Neural progenitor cell (in vitro differentiated cells): Measurements from ENCODE around the gene CNTNAP2. TPM values are rescaled to one million over a fixed set of nuclear protein-coding genes. Genes with fewer than 3 reads are reported as not detected.
"Not testable (repeated sequence)": the region's sequence is repeated elsewhere in the genome, so short reads cannot be mapped to it uniquely, and the experiment has no call there.

Experiments
- DNase-seq: peaks from one replicate; pipeline ENCODE4 v3.0.0-alpha.2; 2016; ENCODE audit warnings: low spot score
- H2AFZ ChIP-seq: fragments of 200-600 bp; sonication (generic); replicated peaks from 2 replicates; pipeline ENCODE4 v1.6.1; 2016; ENCODE audit warnings: antibody characterized with exemption
- H3F3A ChIP-seq: fragments of 200-600 bp; sonication (generic); 2 replicates; pipeline ENCODE4 v1.6.1; 2016; ENCODE audit warnings: antibody characterized with exemption, low read depth
- H3K27ac ChIP-seq: fragments of 200-600 bp; sonication (generic); 2 replicates; pipeline ENCODE4 v1.5.1; 2016; ENCODE audit warnings: mild to moderate bottlenecking
- H3K27me3 ChIP-seq: fragments of 200-600 bp; sonication (generic); 2 replicates; pipeline ENCODE4 v1.6.1; 2016; ENCODE audit warnings: mild to moderate bottlenecking, moderate library complexity
- H3K36me3 ChIP-seq: fragments of 200-600 bp; sonication (generic); 2 replicates; pipeline ENCODE4 v1.5.1; 2016
- H3K4me1 ChIP-seq: fragments of 200-600 bp; sonication (generic); 2 replicates; pipeline ENCODE4 v1.6.1; 2016; ENCODE audit warnings: mixed run types
- H3K4me2 ChIP-seq: fragments of 200-600 bp; sonication (generic); 2 replicates; pipeline ENCODE4 v1.6.1; 2016
- H3K4me3 ChIP-seq: fragments of 200-600 bp; sonication (generic); 2 replicates; pipeline ENCODE4 v1.5.1; 2016
- H3K79me2 ChIP-seq: fragments of 200-600 bp; sonication (generic); 2 replicates; pipeline ENCODE4 v1.6.1; 2016; ENCODE audit warnings: low read depth
- H3K9ac ChIP-seq: fragments of 200-600 bp; sonication (generic); 2 replicates; pipeline ENCODE4 v1.6.1; 2016
- H3K9me3 ChIP-seq: fragments of 200-600 bp; sonication (generic); 2 replicates; pipeline ENCODE4 v1.5.1; 2016; ENCODE audit warnings: low read depth
- H4K20me1 ChIP-seq: fragments of 200-600 bp; sonication (generic); 2 replicates; pipeline ENCODE4 v1.6.1; 2016; ENCODE audit warnings: low read depth
- H3K27ac Mint-ChIP-seq: 3 replicates; pipeline ENCODE4 v1.8.0; 2021; ENCODE audit warnings: mixed read lengths
- H3K27me3 Mint-ChIP-seq: 2 replicates; pipeline ENCODE4 v1.8.0; 2022; ENCODE audit warnings: low read depth, mild to moderate bottlenecking, inconsistent platforms, moderate library complexity, mixed read lengths; ENCODE audit not compliant: insufficient read depth
- H3K36me3 Mint-ChIP-seq: 3 replicates; pipeline ENCODE4 v1.8.0; 2021; ENCODE audit warnings: mixed read lengths
- H3K4me1 Mint-ChIP-seq: 3 replicates; pipeline ENCODE4 v1.8.0; 2021; ENCODE audit warnings: mixed read lengths
- H3K4me3 Mint-ChIP-seq: 3 replicates; pipeline ENCODE4 v1.8.0; 2021; ENCODE audit warnings: mild to moderate bottlenecking, moderate library complexity, mixed read lengths
- H3K9me3 Mint-ChIP-seq: 3 replicates; pipeline ENCODE4 v1.8.0; 2020; ENCODE audit warnings: mixed read lengths
- CTCF ChIP-seq: fragments of 200-600 bp; sonication (generic); IDR thresholded peaks from 2 replicates; pipeline ENCODE4 v1.5.1; 2017; ENCODE audit warnings: antibody characterized with exemption, mild to moderate bottlenecking
- EZH2 ChIP-seq: fragments of 200-600 bp; sonication (generic); IDR thresholded peaks from 2 replicates; pipeline ENCODE4 v1.6.1; 2017; ENCODE audit warnings: antibody characterized with exemption, mild to moderate bottlenecking, moderate library complexity
- EZH2phosphoT487 ChIP-seq: fragments of 200-600 bp; sonication (generic); IDR thresholded peaks from 2 replicates; pipeline ENCODE4 v1.6.1; 2017; ENCODE audit warnings: antibody characterized with exemption
- total RNA-seq: library from RNA; depleted of rRNA; stranded (reverse); fragments of >200 nt; gene quantifications from 2 replicates; pipeline ENCODE4 v1.2.3, GENCODE V29; 2015; ENCODE audit warnings: low replicate concordance

CNTNAP2 gene
- total RNA-seq, 1 donor from 2014 or later: 126 TPM

GRCh38 chr7:148463210-148463609 lies 2346.6 kb downstream of the CNTNAP2 start:
- Histone ChIP-seq H4K20me1 (no peaks in the 10 kb centered on the region), H2AFZ (no peak overlapping the region), H3K4me2 (no peak overlapping the region), H3K4me3 (no peak overlapping the region), H3K27me3 (no peaks in the 10 kb centered on the region), H3K36me3 (no peaks in the 10 kb centered on the region), H3K4me1 (no peaks in the 10 kb centered on the region), H3K9ac (no peak overlapping the region), H3K79me2 (no peaks in the 10 kb centered on the region), H3K9me3 (no peaks in the 10 kb centered on the region), H3F3A (peaks cover 4% of the 10 kb centered on the region), H3K27ac (no peak overlapping the region)
- H3K4me1 Mint-ChIP-seq: peaks cover 6% of the 10 kb centered on the region
- DNase-seq: no peak
- H3K27me3 Mint-ChIP-seq: peaks cover 18% of the 10 kb centered on the region
- H3K27ac Mint-ChIP-seq: no peak overlapping the region
- peaks cover 11% of the 10 kb centered on the region for H3K9me3 Mint-ChIP-seq
- H3K36me3 Mint-ChIP-seq: peaks cover 9% of the 10 kb centered on the region
- TF ChIP-seq EZH2: no peak
- TF ChIP-seq CTCF: no peak
- TF ChIP-seq EZH2phosphoT487: no peak
- peak overlapping the region; percentile 5 for H3K4me3 Mint-ChIP-seq

- H3K4me1 Mint-ChIP-seq: peaks cover 6% of the 10 kb centered on the region
- H3K27ac ChIP-seq: no peak overlapping the region
These were observed 2348.3 kb downstream of the CNTNAP2 start for GRCh38 chr7:148464947-148465346.

GRCh38 chr7:148465441-148465840 lies 2348.8 kb downstream of the CNTNAP2 start:
- peaks cover 13% of the 10 kb centered on the region for H3K9me3 Mint-ChIP-seq
- not testable (repeated sequence) for H3K36me3 Mint-ChIP-seq, H3K27ac ChIP-seq, H3K36me3 ChIP-seq, H3K4me3 Mint-ChIP-seq, H3K4me3 ChIP-seq, DNase-seq, H3K9me3 ChIP-seq, H3K4me1 Mint-ChIP-seq, H3K4me1 ChIP-seq, H3K4me2 ChIP-seq, H2AFZ ChIP-seq, H3K9ac ChIP-seq, H4K20me1 ChIP-seq, H3K27me3 ChIP-seq, H3F3A ChIP-seq, H3K79me2 ChIP-seq, H3K27ac Mint-ChIP-seq
- H3K27me3 Mint-ChIP-seq: peaks cover 18% of the 10 kb centered on the region

More at GRCh38 chr7:148464947-148465346, 2348.3 kb downstream of the CNTNAP2 start:
- H3K9ac ChIP-seq: no peak overlapping the region
- TF ChIP-seq EZH2phosphoT487 (no peak), CTCF (no peak), EZH2 (no peak)
- DNase-seq: no peak
- no peaks in the 10 kb centered on the region for H3K27me3 ChIP-seq
- no peaks in the 10 kb centered on the region for H4K20me1 ChIP-seq
- no peak overlapping the region for H3K4me2 ChIP-seq
- no peak overlapping the region for H3K4me3 ChIP-seq
- peaks cover 4% of the 10 kb centered on the region for H3F3A ChIP-seq
- H3K9me3 ChIP-seq: no peaks in the 10 kb centered on the region
- Mint-ChIP-seq H3K36me3 (peaks cover 7% of the 10 kb centered on the region), H3K27me3 (peaks cover 18% of the 10 kb centered on the region), H3K9me3 (peaks cover 13% of the 10 kb centered on the region), H3K27ac (peak overlapping the region; percentile 15), H3K4me3 (no peak overlapping the region)
- H3K79me2 ChIP-seq: no peaks in the 10 kb centered on the region
- no peaks in the 10 kb centered on the region for H3K4me1 ChIP-seq
- H3K36me3 ChIP-seq: no peaks in the 10 kb centered on the region
- H2AFZ ChIP-seq: no peak overlapping the region

GRCh38 chr7:148466120-148466519 lies 2349.5 kb downstream of the CNTNAP2 start:
- Histone ChIP-seq H3K27me3 (no peaks in the 10 kb centered on the region), H3K4me1 (no peaks in the 10 kb centered on the region), H3K9ac (no peak overlapping the region), H3K4me2 (no peak overlapping the region), H3K4me3 (no peak overlapping the region), H4K20me1 (no peaks in the 10 kb centered on the region), H3F3A (peaks cover 4% of the 10 kb centered on the region), H3K27ac (no peak overlapping the region), H3K79me2 (no peaks in the 10 kb centered on the region), H3K9me3 (no peaks in the 10 kb centered on the region), H3K36me3 (no peaks in the 10 kb centered on the region), H2AFZ (no peak overlapping the region)
- Mint-ChIP-seq H3K4me1 (peaks cover 6% of the 10 kb centered on the region), H3K4me3 (no peak overlapping the region), H3K36me3 (peaks cover 7% of the 10 kb centered on the region), H3K9me3 (peaks cover 13% of the 10 kb centered on the region), H3K27me3 (peaks cover 18% of the 10 kb centered on the region), H3K27ac (no peak overlapping the region)
- no peak for DNase-seq
- TF ChIP-seq CTCF (no peak), EZH2 (no peak), EZH2phosphoT487 (no peak)
